GM19438 (cell line): Measurements from ENCODE around the gene NSA2.
"Not testable (repeated sequence)": the region's sequence is repeated elsewhere in the genome, so short reads cannot be mapped to it uniquely, and the experiment has no call there.

ENCODE experiments used
- ATAC-seq: cut with Tn5 transposase; IDR thresholded peaks from one replicate; pipeline ENCODE4 v1.9.1; 2021; ENCODE audit warnings: low read depth; ENCODE audit not compliant: unreplicated experiment

The NSA2 gene

DNA sequence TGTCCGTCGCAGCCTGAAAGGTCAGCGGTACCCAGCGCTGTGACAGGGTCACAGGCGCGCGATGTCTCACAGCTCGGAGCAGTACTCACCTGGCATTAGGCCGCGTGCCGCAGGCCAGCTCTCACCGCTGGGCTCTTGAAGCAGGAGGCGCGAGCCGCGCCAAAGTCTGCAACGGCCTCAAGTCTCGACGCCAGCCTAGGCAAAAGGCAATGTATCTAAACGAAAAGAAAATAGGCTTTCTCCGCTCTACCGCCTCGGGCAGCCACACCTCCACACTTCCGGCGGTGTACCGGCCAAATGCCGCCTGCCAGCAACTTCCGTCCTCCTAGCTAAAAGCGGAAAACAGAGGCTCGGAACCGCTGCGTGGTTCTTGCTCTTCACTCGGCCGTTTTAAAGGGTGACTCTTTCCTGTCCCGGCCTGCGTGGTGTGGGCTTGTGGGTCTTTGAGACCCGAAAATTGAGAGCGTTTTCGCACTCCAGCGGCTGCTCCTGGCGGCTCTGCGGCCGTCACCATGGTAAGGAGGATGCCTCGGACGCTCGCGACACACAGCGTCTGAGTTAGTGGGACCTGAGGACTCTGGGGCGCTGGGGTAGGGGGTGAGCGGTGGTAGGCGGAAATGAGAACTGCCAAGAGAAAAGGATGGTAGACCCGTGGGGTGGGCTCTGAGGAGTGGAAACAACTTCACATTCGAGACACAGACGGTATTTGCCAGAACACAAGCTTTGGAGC, at the start of gene NSA2, which contains the start of gene GFM2:
Gene NSA2 (plus strand): TSS at position 401 of the 730 bp plus-strand sequence. CDS start 112 bp downstream, at position 513.
Gene GFM2 (minus strand): TSS at position 269 of the 730 bp plus-strand sequence. CDS start 3,375 bp downstream, outside the sequence.
- peak; percentile 83 for ATAC-seq

DNA sequence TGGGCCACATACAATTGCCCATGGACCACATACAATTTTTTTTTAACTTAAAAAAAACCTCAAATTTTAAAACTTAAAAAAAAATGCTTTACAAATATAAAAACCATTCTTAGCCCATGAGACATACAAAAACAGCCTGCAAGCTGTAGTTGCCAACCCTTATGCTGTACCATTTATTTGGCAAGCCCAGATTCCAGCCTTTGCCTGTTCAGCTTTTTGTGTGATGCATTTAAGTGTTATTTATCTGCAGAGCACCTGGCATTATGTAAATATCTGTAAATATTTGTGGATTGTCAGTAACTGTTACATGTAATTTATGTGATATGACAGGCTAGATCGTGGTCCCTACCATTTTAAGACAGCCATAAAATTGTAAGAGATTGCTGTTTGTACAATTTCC, 49.5 kb upstream of the NSA2 start:
- ATAC-seq: no peak

DNA sequence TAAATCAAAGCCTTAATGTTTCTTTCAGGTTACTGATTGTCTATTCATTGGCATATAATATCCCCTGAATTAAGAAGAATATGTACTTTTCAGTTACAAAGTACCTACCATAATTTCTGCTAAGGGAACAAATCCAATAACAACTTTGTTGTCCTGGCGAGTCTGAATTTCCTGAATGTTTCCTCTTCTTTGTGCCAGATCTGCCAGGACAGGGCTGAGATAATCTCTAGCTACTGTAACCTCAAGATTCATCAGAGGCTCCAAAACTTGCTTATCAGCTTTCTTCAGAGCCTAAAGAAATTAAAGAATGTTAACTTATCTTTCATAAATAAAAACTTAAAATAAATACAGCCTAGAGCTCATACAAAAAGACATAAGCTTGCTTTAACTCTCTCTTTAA, 44.8 kb upstream of the NSA2 start:
- ATAC-seq: no peak

DNA sequence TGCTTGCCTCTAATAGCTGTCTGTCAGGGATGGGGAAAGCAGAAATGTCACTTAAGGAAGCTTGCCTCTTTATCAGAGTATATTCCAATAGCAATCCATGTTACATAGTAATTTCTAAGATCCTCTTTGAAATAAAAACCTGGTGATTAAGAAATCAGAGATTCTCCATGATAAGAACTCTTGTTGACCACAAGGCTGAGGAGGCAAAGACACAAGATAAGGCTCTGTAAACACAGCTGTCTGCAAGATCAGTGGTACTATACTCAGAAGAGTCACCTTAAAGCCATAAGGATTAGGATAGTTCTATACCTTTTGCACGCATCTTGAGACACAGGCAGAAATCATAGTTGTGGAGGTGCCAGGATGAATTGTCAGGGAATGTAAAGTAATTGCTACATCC, 41.7 kb upstream of the NSA2 start:
- ATAC-seq: no peak

DNA sequence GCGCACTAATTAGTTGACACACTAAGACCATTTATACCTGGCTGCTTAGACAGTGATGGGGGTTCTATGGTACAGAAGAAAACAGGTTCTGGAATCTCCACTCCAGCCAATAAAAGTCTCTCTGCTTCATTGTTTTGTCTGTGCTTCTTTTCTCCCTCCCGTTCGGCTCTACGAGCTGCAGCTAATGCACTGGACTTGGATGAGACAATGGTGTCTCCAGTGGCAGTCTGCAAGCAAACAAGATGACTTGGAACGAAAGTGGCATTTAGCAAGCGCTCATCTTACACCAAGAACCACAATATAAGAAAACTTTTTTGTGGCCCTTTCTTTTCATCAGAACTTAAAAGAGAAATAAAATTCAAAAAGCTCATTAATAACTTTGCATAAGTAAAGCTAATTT, 30.3 kb upstream of the NSA2 start:
- ATAC-seq: no peak

DNA sequence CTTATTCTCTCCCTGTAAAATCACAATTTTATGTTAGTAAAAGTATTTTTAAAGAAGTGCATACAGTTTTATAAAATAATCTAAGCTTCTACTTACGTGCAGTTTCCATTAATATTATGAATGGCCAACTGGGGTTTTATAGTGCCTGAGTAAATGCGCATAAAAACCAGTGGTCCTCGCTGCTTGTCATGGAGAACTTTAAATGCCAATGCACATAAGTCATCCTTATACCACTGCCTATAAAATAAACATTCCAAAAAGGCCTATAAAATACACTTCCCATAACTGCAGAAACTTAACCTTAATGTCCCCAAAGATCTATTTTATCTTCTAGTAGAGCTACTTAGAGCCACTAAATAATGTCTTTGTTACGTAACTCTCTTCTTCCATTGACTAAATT, 28.6 kb upstream of the NSA2 start:
- ATAC-seq: no peak

DNA sequence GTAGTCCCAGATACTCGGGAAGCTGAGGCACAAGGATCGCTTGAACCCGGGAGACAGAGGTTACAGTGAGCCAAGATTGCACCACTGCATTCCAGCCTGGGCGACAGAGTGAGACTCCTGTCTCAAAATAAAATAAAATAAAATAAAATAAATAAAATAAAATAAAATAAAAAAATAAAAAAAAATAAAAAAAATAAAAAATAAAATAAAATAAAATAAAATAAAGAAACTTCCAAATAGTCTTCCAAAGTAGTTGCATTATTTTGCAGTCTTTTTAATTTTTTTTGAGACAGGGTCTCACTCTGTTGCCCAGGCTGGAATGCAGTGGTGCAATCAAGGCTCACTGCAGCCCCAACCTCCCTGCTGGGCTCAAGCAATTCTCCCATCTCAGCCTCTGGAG, 18.3 kb upstream of the NSA2 start:
- ATAC-seq: not testable (repeated sequence)

DNA sequence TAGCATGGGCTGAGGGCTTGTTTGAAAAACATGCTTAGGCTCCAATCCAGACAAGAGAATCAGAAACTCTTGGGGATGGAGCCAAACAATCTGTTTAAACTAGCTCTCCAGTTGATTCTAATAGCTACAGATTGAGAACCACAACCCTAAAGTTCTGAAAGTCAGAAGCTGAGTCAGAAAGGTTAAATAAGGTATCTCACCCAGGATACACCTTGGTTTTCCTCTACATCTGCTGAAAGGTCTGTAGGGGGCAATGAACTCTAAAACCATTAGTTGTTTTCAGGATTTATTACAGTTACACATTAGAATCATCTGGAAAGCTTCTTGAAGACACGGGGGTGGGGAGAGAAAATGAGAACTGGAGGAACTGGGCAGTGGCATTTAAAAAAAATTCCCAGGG, 5.8 kb upstream of the NSA2 start:
- no peak for ATAC-seq

DNA sequence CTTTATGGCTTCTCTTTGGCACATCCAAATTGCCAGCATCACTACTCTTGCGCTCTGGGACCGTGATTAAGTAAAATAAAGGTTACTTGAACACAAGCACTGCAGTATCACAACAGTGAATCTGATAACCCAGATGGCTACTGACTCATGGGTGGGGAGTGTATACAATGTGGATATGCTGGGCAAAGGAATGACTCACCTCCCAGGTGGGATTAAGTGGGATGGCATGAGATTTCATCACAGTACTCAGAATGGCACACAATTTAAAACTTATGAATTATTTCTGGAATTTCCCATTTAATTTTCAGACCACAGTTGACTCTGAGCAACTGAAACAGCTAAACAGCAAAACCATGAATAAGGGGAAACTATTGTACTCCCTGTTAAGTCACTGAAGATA, 4.5 kb upstream of the NSA2 start:
- no peak for ATAC-seq

DNA sequence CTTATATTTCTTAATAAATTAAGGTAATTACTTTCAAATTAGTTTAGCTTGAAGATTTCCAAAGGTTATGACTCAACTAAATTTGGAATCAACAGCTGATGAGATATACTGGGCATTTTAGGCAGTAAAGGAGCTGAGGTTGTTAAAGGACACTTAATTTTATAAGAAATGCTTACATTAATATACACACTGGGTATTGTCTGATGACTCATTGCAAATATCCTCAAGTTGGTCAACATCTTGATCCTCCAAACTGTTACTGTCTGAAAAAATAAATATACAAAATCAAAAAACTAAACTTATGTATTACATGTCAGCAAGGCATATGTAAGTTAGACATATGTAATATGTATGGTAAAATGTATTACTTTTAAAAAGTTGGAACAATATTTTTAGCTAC, 3.5 kb upstream of the NSA2 start:
- ATAC-seq: no peak

DNA sequence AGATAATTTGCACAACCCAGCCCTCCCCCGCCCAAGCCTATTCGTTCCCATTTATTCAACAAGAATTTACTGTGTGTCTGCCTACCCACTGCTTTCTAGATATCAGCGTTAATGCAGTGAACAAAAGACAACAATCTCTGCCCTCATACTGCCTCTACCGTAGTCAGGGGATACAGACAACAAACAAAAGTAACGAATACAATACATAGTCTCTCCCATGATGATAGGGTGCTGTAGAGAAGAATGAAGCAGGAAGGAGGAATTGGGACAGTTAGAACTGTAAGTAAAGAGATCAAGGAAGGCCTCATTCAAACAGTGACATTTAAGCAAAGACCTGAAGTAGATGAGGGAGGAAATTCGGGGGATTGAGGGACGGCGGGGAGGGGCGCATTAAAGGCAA, 1.8 kb upstream of the NSA2 start:
- no peak for ATAC-seq

DNA sequence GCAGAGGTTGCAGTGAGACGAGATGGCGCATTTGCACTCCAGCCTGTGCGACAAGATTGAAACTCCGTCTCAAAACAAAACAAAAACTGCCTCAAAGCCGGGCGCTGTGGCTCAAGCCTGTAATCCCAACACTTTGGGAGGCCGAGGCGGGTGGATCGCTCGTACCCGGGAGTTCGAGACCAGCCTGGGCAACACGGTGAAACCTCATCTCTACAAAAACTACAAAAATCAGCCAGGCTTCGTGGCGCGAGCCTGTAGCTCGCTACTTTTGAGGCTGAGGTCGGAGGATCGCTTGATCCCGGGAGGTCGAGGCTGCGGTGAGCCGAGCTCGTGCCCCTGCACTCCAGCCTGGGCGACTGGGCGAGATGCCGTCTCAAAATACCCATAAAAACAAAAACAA, 1.1 kb upstream of the NSA2 start:
- ATAC-seq: no peak

DNA sequence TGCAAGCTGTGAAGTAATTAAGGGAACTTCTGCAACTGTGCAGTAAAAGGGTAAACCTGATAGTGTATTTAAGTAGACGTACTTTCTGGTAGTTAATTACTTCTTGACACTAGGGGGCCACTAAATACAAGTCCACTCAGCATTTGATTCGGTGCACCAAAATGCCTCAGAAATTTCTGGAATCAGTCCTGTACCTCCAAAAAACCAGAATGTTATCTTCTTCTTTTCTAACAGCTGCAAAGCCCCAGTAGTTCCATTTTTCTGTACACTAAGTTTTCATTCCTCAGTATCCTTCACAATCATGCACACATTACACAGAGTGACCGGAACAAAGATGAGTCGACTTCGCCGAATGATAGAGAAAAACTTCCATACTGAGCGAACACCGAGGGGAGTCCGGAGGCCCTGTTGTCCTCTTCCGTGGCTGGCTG, 616 bp upstream of the NSA2 start:
- peak; percentile 45 for ATAC-seq

DNA sequence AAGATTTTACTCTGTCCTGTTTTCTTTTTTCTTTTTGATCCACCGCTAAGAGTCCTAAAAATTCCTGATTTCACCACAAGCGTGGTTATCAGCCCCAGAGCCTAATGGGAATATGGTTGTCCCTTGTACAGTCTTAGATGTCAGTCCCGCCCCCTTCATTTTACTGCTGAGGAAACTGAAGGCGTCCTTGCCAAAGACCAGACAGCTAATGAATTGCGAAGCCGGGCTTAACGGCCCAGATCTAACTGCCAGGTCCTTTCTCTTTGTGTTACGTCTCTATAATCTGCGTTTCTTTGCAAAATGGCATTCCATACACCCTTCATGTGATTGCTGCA, 497 bp downstream of the NSA2 start:
- peak; percentile 20 for ATAC-seq

DNA sequence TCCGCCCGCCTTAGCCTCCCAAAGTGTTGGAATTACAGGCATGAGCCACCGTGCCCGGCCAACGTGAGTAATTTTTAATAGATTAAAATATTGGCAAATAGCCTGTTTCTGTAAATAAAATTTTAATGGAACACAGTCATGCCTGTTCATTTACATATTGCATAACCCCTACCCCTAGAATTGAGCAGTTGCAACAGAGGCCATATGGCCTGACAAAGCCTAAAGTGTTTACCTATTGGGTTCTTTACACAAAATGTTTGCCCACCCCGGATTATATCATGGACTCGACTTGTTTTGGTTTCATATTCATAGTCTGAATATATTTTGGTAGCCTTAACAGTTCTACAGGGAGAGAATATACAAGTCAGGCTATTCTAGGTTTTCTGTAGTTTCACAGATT, 5.3 kb downstream of the NSA2 start:
- ATAC-seq: no peak

DNA sequence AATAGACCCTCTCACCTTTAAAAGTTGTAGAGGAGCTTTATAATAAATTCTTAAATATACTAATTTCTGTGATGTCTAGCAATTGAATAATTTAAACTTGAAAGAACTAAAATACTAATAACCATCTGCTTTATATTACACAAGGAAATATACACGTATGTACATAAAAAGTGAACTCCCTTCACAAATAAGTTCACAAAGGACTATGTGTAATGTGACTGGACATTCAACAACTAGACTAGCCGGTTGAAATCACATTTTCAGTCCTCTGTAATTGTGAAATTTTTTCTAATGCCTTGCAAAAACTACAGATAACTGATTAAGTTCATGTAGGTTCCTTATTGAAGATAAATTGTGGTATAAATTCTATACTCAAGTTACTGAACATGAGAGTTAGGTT, 11.6 kb downstream of the NSA2 start:
- no peak for ATAC-seq

DNA sequence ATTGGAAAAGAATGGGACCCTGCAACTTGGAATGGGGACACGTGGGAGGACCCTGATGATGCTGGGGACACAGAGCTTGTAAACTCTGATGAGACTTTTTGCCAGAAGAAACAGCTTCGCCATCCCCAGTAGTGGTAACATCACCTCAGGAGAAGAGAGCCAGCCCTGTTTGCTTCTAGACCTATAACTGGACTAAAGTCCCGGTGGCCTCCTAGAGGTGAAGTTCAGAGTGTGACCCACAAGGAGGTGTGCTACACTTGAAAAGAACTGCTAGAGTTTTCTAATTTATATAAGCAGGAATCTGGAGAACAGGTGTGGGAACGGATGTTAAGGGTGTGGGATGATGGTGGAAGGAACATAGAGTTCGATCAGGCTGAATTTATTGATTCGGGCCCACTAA, 19.8 kb downstream of the NSA2 start:
- ATAC-seq: no peak

DNA sequence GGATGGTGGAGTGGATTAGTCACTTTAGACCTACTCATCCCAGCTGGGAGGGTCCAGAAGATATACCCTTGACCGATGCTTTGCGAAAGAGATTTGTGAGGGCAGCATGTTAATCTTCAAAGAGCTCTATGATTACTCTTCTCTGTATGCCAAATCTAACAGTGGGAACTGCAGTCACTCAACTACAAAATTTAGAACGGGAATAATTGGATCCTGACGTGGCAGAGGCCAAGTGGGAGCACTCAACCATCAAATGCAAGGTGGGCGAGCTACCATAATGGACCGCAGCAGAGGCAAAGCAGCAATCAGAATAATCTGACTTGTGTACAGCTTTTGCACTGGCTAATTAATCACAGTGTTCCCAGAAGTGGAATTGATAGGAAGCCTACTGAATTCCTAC, 20.4 kb downstream of the NSA2 start:
- no peak for ATAC-seq

DNA sequence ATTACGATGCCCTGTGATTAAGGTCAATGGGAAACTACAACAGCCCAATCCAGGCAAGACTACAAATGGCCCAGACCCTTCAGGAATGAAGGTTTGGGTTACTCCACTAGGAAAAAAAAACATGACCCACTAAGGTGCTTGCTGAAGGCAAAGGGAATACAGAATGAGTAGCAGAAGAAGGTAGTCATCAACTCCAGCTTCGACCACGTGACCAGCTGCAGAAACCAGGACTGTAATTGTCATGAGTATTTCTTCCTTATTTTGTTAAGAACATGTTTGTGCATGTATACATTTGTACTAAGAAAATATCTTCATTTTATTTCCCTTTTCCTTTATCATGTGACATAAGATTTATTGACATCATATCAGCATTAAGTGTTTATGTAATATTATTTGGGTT, 24.6 kb downstream of the NSA2 start:
- not testable (repeated sequence) for ATAC-seq

DNA sequence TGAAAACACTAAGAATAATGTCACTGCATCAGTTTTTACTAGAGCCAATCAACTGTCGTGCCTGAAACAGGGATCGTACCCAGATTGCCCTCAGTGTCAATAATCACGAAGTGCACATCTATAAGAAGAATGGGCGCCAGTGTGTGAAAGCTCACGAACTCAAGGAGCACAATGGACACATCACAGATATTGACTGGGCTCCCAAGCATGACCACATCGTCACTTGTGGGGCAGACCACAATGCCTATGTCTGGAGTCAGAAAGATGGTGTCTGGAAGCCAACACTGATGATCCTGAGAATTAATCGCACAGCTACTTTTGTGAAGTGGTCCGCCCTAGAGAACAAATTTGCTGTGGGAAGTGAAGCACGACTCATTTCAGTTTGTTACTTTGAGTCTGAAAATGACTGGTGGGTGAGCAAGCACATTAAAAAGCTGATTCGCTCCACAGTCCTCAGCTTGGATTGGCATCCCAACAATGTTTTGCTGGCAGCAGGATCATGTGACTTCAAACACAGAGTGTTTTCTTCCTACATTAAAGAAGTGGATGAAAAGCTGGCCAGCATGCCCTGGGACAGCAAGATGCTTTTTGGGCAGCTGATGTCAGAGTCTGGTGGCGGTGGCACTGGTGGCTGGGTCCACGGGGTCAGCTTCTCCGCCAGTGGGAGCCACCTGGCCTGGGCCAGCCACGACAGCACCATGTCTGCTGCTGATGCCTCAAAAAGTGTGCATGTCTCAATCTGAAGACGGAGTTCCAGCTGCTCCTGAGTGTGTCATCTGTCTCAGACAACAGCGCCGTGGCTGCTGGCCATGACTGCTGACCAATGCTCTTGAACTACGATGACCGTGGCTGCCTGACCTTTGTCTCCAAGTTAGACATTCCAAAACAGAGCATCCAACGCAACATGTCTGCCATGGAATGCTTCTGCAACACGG, 32.2 kb downstream of the NSA2 start:
- no peak for ATAC-seq

DNA sequence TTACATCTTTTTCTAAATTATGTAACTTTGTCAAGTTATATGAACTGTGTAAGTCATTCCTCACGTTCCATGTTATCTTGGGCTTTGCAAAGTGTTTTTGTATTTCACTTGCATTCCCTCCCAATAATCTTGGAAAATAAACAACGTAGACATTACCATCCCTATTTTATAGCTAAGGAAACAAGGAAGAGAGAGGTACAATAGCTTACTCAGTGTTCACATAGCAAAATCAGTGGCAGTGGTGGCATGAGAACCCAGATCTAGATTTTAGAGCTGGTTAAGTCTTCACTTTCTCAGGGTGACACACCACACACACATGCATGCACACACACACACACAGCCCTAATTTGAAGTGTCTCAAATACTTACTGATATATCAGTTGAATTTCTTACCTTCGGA, 34.1 kb downstream of the NSA2 start:
- no peak for ATAC-seq

DNA sequence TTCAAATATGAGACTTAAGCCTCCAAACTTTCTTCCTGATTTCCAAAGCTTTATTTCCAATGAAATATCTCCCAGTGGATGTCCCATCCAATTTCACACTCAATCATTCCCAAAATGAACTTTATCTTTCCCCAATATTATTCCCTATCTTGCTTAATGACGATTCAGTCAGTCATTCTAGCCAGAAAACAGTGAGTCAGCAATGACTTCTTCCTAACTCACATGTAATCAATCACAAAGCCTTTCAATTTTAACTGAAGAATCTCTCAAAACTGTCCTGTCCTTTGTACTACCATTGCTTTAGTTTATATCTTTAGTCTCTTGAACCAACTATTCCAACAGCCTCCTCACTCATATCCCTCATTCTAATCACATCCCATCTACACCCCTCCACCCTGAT, 34.9 kb downstream of the NSA2 start:
- no peak for ATAC-seq
